ENCODE results near the gene CGB7. TPM values are rescaled to one million over a fixed set of nuclear protein-coding genes. Genes with fewer than 3 reads are reported as not detected.

CGB7 gene
- total RNA-seq, 3 donors from 2014 or later (not counting 1 experiment from before 2014, with no cell fraction given): not detected

- no peak overlapping the region for H3K27ac ChIP-seq (ENCODE audit: low read length)
- Mint-ChIP-seq H3K36me3 (no peaks in the 10 kb centered on the region), H3K27me3 (ENCODE audit: low read depth in 2 of 2) (peaks cover 47 to 53% of the 10 kb centered on the region in 2 donors), H3K9me3 (no peaks in the 10 kb centered on the region), H3K4me3 (no peak overlapping the region), H3K27ac (no peak overlapping the region), H3K4me1 (no peaks in the 10 kb centered on the region)
- no peak for TF ChIP-seq CTCF (IDR thresholded peaks at IDR 0.05)
- intact Hi-C loops (cut with micrococcal nuclease): no loop called here
- peaks cover 11% of the 10 kb centered on the region for H3K27me3 ChIP-seq (ENCODE audit: control insufficient read depth, insufficient read depth, low read length)
- no peaks in the 10 kb centered on the region for H3K36me3 ChIP-seq (ENCODE audit: control insufficient read depth, insufficient read depth, low read length)
- H3K4me1 ChIP-seq (ENCODE audit: control insufficient read depth, insufficient read depth, low read length): no peaks in the 10 kb centered on the region
- H3K4me3 ChIP-seq (ENCODE audit: low read length): no peak overlapping the region
- no peak for DNase-seq
- no peaks in the 10 kb centered on the region for H3K9me3 ChIP-seq (ENCODE audit: control insufficient read depth, insufficient read depth, low read length)
- ATAC-seq: no peak
- 63% methylated on average over 8 of the region's 13 CpGs for WGBS (ENCODE audit: insufficient coverage)
These were observed 8.5 kb upstream of the CGB7 start for GRCh38 chr19:49065905-49066512.

DNA sequence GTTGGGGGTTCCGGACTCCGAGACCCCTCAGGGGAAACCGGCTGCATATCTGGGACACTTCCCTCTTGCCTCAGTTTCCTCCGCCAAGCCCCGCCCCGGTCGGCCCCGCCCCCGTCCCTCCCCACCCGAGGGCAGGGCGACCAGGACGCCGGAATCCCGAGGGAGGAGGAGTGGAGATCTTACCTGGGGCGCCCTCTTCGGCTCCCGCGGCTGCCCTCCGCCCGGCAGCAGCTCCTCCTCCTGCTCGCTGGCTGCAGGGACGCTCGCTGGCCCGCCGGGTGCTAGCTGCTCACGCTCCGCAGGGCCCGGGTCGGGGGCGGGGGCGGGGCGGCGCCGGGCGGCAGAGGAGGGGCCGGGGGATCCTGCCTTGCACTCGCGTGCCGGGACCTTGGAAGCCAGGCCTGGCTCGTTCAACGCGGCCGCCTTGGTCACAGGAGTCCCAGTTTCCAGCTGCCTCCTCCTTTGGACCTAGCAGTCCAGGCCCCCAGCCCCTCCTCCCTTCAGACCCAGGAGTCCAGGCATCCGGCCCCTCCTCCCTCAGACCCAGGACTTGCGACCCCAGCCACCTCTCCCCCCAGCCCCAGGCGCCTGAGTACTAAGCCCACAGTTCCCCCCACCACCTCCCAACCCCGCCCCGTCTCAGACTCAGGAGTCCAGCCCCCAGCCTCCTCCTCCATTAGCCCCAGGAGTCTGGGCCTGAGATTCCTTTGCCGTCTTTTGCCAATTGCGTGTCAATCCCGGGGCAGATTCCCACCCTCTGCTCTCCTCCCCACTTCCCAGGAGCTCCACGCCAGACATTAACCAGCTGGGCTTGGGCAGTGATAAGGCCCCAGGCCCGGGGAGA, 7.4 kb upstream of the CGB7 start, which contains the start of gene NTF4:
TSS of gene NTF4 (minus strand) at position 51 of the 844 bp plus-strand sequence. CDS start 2,821 bp downstream, outside the sequence.
- no peak within 1 kb of the TSS for H3K27ac ChIP-seq (ENCODE audit: low read length)
- no peaks in the 10 kb centered on the region for H3K4me1 ChIP-seq (ENCODE audit: control insufficient read depth, insufficient read depth, low read length)
- H3K36me3 ChIP-seq (ENCODE audit: control insufficient read depth, insufficient read depth, low read length): no peaks in the 10 kb centered on the region
- Mint-ChIP-seq H3K4me3 (no peak within 1 kb of the TSS), H3K4me1 (no peaks in the 10 kb centered on the region), H3K36me3 (no peaks in the 10 kb centered on the region), H3K27me3 (ENCODE audit: low read depth in 2 of 2) (peaks cover 46 to 51% of the 10 kb centered on the region in 2 donors), H3K27ac (no peak within 1 kb of the TSS), H3K9me3 (no peaks in the 10 kb centered on the region)
- ATAC-seq (peak in 1 of 3 donors; percentile 26), DNase-seq (no peak)
- intact Hi-C loops (cut with micrococcal nuclease): no loop called here
- no peak for TF ChIP-seq CTCF (IDR thresholded peaks at IDR 0.05)
- 6% methylated on average over 52 of the region's 53 CpGs for WGBS (ENCODE audit: insufficient coverage)
- no peak within 1 kb of the TSS for H3K4me3 ChIP-seq (ENCODE audit: low read length)
- H3K9me3 ChIP-seq (ENCODE audit: control insufficient read depth, insufficient read depth, low read length): no peaks in the 10 kb centered on the region
- H3K27me3 ChIP-seq (ENCODE audit: control insufficient read depth, insufficient read depth, low read length): peaks cover 8% of the 10 kb centered on the region

- no peak overlapping the region for H3K4me3 ChIP-seq (ENCODE audit: low read length)
- 59% methylated on average over 10 of the region's 10 CpGs for WGBS (ENCODE audit: insufficient coverage)
- intact Hi-C loops (cut with micrococcal nuclease): no loop called here
These were observed 6.6 kb upstream of the CGB7 start for GRCh38 chr19:49064029-49064629.

More at GRCh38 chr19:49064029-49064629, 6.6 kb upstream of the CGB7 start:
- ATAC-seq: no peak
- Histone ChIP-seq H3K9me3 (ENCODE audit: control insufficient read depth, insufficient read depth, low read length) (no peaks in the 10 kb centered on the region), H3K27me3 (ENCODE audit: control insufficient read depth, insufficient read depth, low read length) (peaks cover 9% of the 10 kb centered on the region), H3K27ac (ENCODE audit: low read length) (no peak overlapping the region), H3K4me1 (ENCODE audit: control insufficient read depth, insufficient read depth, low read length) (no peaks in the 10 kb centered on the region), H3K36me3 (ENCODE audit: control insufficient read depth, insufficient read depth, low read length) (no peaks in the 10 kb centered on the region)
- Mint-ChIP-seq H3K27ac (no peak overlapping the region), H3K4me1 (no peaks in the 10 kb centered on the region), H3K36me3 (no peaks in the 10 kb centered on the region), H3K4me3 (no peak overlapping the region), H3K9me3 (no peaks in the 10 kb centered on the region), H3K27me3 (ENCODE audit: low read depth in 2 of 2) (peaks cover 44 to 49% of the 10 kb centered on the region in 2 donors)
- DNase-seq: no peak
- TF ChIP-seq CTCF (IDR thresholded peaks at IDR 0.05): no peak

All from natural killer cell (primary cell).